Aorta (tissue), 5 donors: Measurements from ENCODE around the gene FAM217B. TPM values are rescaled to one million over a fixed set of nuclear protein-coding genes. Genes with fewer than 3 reads are reported as not detected.
"Not testable (repeated sequence)": the region's sequence is repeated elsewhere in the genome, so short reads cannot be mapped to it uniquely, and the experiment has no call there.

Experiments used
- ATAC-seq: fragments of 200-7000 bp; cut with Tn5 transposase; one replicate; pipeline ENCODE4 v1.9.1; 2022; ENCODE audit warnings: moderate library complexity; ENCODE audit not compliant: low FRiP score
- DNase-seq, 2 donors: peaks; one replicate each; pipeline ENCODE4 v3.0.0-alpha.2; 2020
- H3K27ac ChIP-seq, 2 donors: one replicate each; pipeline ENCODE4 v1.5.1; 2013; ENCODE audit warnings: low read length in 2 of 2, mild to moderate bottlenecking in 2 of 2, moderate library complexity in 2 of 2, control low read depth in 1 of 2, inconsistent platforms in 1 of 2, low read depth in 1 of 2
- H3K27me3 ChIP-seq, 2 donors: one replicate each; pipeline ENCODE4 v1.6.1; 2013; ENCODE audit warnings: control low read depth in 1 of 2, low read length in 1 of 2, mild to moderate bottlenecking in 1 of 2, moderate library complexity in 1 of 2; ENCODE audit not compliant: insufficient read depth in 2 of 2, control insufficient read depth in 1 of 2
- H3K36me3 ChIP-seq, 2 donors: one replicate each; pipeline ENCODE4 v1.6.1; 2013; ENCODE audit warnings: control low read depth in 1 of 2, low read length in 1 of 2, mild to moderate bottlenecking in 1 of 2; ENCODE audit not compliant: insufficient read depth in 2 of 2, control insufficient read depth in 1 of 2
- H3K4me1 ChIP-seq, 2 donors: one replicate each; pipeline ENCODE4 v1.6.1; 2013; ENCODE audit warnings: low read length in 2 of 2, control low read depth in 1 of 2, mild to moderate bottlenecking in 1 of 2, moderate library complexity in 1 of 2; ENCODE audit not compliant: insufficient read depth in 2 of 2, control insufficient read depth in 1 of 2
- H3K4me3 ChIP-seq, 2 donors: one replicate each; pipeline ENCODE4 v1.5.1; 2013; ENCODE audit warnings: low read length in 2 of 2, control low read depth in 1 of 2, mild to moderate bottlenecking in 1 of 2
- H3K9me3 ChIP-seq: one replicate; pipeline ENCODE4 v1.6.1; 2013; ENCODE audit warnings: mild to moderate bottlenecking, low read length; ENCODE audit not compliant: control insufficient read depth
- WGBS, 2 donors: extraction: QIAGEN DNeasy Blood & Tissue Kit; methylation state at CpG; one replicate each; pipeline ENCODE4 v1.1.7; 2013; 5-methylcytosine and 5-hydroxymethylcytosine counted together
- intact Hi-C, 2 donors: fragments of 100-400 bp; cut with DNase I; formaldehyde crosslinking; loops; one replicate each; pipeline versions ENCODE4 v1.14.2 to v1.15.0; 2022
- polyA plus RNA-seq, 2 donors: library from polyadenylated mRNA; stranded (reverse); fragments of 200-250 nt; gene quantifications; one replicate each; pipeline ENCODE4 v1.2.3, GENCODE V29; 2013
- total RNA-seq, 2 donors: library from RNA; stranded (reverse); fragmentation: NEBNext Ultra II Directional; extraction: Animal tissue kit (Norgen Biotek cat#: 25700); gene quantifications; one replicate each; pipeline ENCODE4 v1.2.1, GENCODE V29; 2021
- donor health status: healthy with polysubstance abuse.
- donor health status: Bipolar disorder and iron deficiency.
- donor health status: DM: no; HTN: no; CAD: no.
- donor health status: DM: no; HTN: no; CAD: no.
- donor health status: DM: yes; HTN: yes; CAD: no.

Gene FAM217B
- total and polyA plus RNA-seq, 4 donors: 5.4 to 16.6 (median 7.2) TPM

GRCh38 chr20:59945175-59945574 lies 5.0 kb downstream of the FAM217B start:
- Histone ChIP-seq H3K27ac (no peak overlapping the region), H3K36me3 (peaks cover 0 to 5% of the 10 kb centered on the region in 2 donors), H3K4me1 (no peaks in the 10 kb centered on the region), H3K4me3 (no peak overlapping the region), H3K9me3 (no peaks in the 10 kb centered on the region), H3K27me3 (no peaks in the 10 kb centered on the region)
- WGBS, 2 donors: 64% methylated on average over 3 of the region's 3 CpGs
- ATAC-seq (no peak), DNase-seq (no peak)
- intact Hi-C loops: no loop called here

GRCh38 chr20:59945731-59946130 lies 5.5 kb downstream of the FAM217B start:
- H3K9me3 ChIP-seq: no peaks in the 10 kb centered on the region
- ATAC-seq (no peak), DNase-seq (no peak)
- H3K36me3 ChIP-seq: peaks cover 0 to 5% of the 10 kb centered on the region in 2 donors
- 66 to 79% methylated on average over 2 of the region's 2 CpGs for WGBS, 2 donors
- no peak overlapping the region for H3K4me3 ChIP-seq
- no peaks in the 10 kb centered on the region for H3K27me3 ChIP-seq
- intact Hi-C loops: no loop called here
- no peaks in the 10 kb centered on the region for H3K4me1 ChIP-seq
- no peak overlapping the region for H3K27ac ChIP-seq

- intact Hi-C loops: no loop called here
These were observed 7.2 kb downstream of the FAM217B start for GRCh38 chr20:59947376-59947775.

GRCh38 chr20:59948212-59948611 lies 8.0 kb downstream of the FAM217B start:
- no peaks in the 10 kb centered on the region for H3K9me3 ChIP-seq
- DNase-seq: no peak
- H3K27me3 ChIP-seq: no peaks in the 10 kb centered on the region
- 50 to 51% methylated on average over 1 of the region's 1 CpG for WGBS, 2 donors
- intact Hi-C loops: no loop called here
- peaks cover 0 to 5% of the 10 kb centered on the region in 2 donors for H3K36me3 ChIP-seq
- H3K4me1 ChIP-seq: no peaks in the 10 kb centered on the region
- no peak overlapping the region for H3K4me3 ChIP-seq
- no peak for ATAC-seq
- no peak overlapping the region for H3K27ac ChIP-seq

More at GRCh38 chr20:59947376-59947775, 7.2 kb downstream of the FAM217B start:
- 87 to 90% methylated on average over 8 of the region's 8 CpGs for WGBS, 2 donors
- no peaks in the 10 kb centered on the region for H3K9me3 ChIP-seq
- no peak overlapping the region for H3K4me3 ChIP-seq
- DNase-seq: no peak
- ATAC-seq: no peak
- H3K27ac ChIP-seq: no peak overlapping the region
- H3K27me3 ChIP-seq: no peaks in the 10 kb centered on the region
- no peaks in the 10 kb centered on the region for H3K4me1 ChIP-seq
- H3K36me3 ChIP-seq: peaks cover 0 to 5% of the 10 kb centered on the region in 2 donors

- H3K9me3 ChIP-seq: no peaks in the 10 kb centered on the region
- no peak overlapping the region for H3K27ac ChIP-seq
- H3K27me3 ChIP-seq: no peaks in the 10 kb centered on the region
- H3K36me3 ChIP-seq: peaks cover 0 to 5% of the 10 kb centered on the region in 2 donors
- H3K4me1 ChIP-seq: no peaks in the 10 kb centered on the region
- ATAC-seq (no peak), DNase-seq (no peak)
- H3K4me3 ChIP-seq: no peak overlapping the region
- intact Hi-C loops: no loop called here
- 35 to 37% methylated on average over 7 of the region's 7 CpGs for WGBS, 2 donors
These were observed 8.9 kb downstream of the FAM217B start for GRCh38 chr20:59948828-59949720.

- Histone ChIP-seq H3K27ac (no peak overlapping the region), H3K27me3 (no peaks in the 10 kb centered on the region), H3K9me3 (no peaks in the 10 kb centered on the region), H3K4me3 (no peak overlapping the region), H3K4me1 (no peaks in the 10 kb centered on the region), H3K36me3 (peaks cover 0 to under 1% of the 10 kb centered on the region in 2 donors)
- DNase-seq (no peak), ATAC-seq (no peak)
- WGBS, 2 donors: 92% methylated on average over 6 of the region's 6 CpGs
- intact Hi-C loops: no loop called here
These were observed 9.7 kb downstream of the FAM217B start for GRCh38 chr20:59949911-59950310.

- intact Hi-C loops: no loop called here
- Histone ChIP-seq H3K9me3 (no peaks in the 10 kb centered on the region), H3K27ac (no peak overlapping the region), H3K4me3 (no peak overlapping the region), H3K4me1 (no peaks in the 10 kb centered on the region), H3K36me3 (peaks cover 0 to 3% of the 10 kb centered on the region in 2 donors), H3K27me3 (no peaks in the 10 kb centered on the region)
- DNase-seq: no peak
- no peak for ATAC-seq
- WGBS, 2 donors: 88 to 89% methylated on average over 4 of the region's 4 CpGs
These were observed 14.5 kb downstream of the FAM217B start for GRCh38 chr20:59954718-59955117.

- intact Hi-C loops: no loop called here
- H3K27me3 ChIP-seq: no peaks in the 10 kb centered on the region
- H3K9me3 ChIP-seq: no peaks in the 10 kb centered on the region
- no peak overlapping the region for H3K27ac ChIP-seq
- peaks cover 0 to 3% of the 10 kb centered on the region in 2 donors for H3K36me3 ChIP-seq
- DNase-seq (no peak), ATAC-seq (no peak)
- H3K4me1 ChIP-seq: no peaks in the 10 kb centered on the region
- H3K4me3 ChIP-seq: no peak overlapping the region
- WGBS, 2 donors: 74 to 78% methylated on average over 8 of the region's 8 CpGs
These were observed 15.1 kb downstream of the FAM217B start for GRCh38 chr20:59955131-59955796.

- H3K4me3 ChIP-seq, H3K27me3 ChIP-seq, H3K36me3 ChIP-seq, ATAC-seq, DNase-seq, intact Hi-C loops, H3K4me1 ChIP-seq, H3K27ac ChIP-seq, H3K9me3 ChIP-seq: not testable (repeated sequence)
These were observed 17.4 kb downstream of the FAM217B start for GRCh38 chr20:59957568-59957967.
